ENCODE data around the gene ZNF148. TPM values are rescaled to one million over a fixed set of nuclear protein-coding genes. Genes with fewer than 3 reads are reported as not detected.

Gene ZNF148
- total RNA-seq, 2 donors from 2014 or later, result 27.1 to 35.1 TPM

DNA sequence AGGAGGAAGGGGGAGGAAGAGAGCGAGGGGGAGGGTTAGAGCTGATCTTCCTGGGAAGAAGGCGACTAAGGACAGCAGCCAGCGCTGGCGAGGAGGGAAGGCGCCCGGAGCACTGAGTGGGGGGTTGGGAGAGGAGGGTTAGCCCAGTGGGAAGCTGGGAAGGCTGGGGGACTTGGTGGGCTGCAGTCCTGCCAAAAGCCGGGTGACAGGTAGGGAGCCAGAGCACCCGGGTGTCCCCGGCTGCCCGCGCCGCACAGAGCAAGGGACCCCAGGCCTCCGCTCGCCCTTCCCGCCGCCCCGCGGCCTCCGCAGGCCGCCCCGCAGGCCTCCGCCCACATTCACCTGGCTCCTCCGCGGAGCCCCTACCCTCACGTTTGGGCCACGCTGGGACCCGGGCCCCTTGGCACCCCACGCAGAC, 163.0 kb downstream of the ZNF148 start:
- Histone ChIP-seq H3K4me1 (ENCODE audit: control insufficient read depth in 1 of 2, low read depth in 2 of 2) (peaks cover 10 to 16% of the 10 kb centered on the region in 2 donors), H3K27ac (no peak overlapping the region)

DNA sequence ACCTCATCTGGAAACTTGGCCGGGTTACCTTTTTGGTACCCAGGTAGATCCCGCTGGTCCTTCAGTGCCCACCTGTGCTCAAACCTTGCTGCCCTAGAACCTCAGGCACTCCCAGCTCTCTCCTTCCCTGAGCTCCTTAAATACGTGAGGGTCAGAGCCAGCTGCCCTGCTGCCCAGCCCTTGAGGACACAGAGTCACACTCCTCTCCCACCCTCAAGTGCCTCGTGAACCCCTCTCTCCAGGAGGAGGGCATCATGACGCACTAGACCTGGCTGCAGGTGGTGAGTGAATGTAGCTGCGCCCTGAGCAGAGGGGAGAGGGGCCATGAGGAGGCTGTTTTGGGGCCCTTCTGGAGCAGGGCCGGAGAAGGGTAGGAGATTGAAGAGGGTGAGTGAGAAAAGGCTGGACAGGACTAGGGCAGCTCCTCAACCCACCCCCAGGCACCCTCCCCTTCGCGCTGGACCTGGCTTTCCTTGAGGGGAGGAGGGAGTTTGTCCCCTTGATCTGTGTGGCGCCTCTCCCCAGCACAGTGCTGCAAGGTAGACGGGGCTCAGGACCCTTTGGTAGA, 163.5 kb downstream of the ZNF148 start:
- H3K36me3 ChIP-seq, result no peaks in the 10 kb centered on the region
- TF ChIP-seq, protein P1, sequence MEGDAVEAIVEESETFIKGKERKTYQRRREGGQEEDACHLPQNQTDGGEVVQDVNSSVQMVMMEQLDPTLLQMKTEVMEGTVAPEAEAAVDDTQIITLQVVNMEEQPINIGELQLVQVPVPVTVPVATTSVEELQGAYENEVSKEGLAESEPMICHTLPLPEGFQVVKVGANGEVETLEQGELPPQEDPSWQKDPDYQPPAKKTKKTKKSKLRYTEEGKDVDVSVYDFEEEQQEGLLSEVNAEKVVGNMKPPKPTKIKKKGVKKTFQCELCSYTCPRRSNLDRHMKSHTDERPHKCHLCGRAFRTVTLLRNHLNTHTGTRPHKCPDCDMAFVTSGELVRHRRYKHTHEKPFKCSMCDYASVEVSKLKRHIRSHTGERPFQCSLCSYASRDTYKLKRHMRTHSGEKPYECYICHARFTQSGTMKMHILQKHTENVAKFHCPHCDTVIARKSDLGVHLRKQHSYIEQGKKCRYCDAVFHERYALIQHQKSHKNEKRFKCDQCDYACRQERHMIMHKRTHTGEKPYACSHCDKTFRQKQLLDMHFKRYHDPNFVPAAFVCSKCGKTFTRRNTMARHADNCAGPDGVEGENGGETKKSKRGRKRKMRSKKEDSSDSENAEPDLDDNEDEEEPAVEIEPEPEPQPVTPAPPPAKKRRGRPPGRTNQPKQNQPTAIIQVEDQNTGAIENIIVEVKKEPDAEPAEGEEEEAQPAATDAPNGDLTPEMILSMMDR (IDR thresholded peaks at IDR 0.05), result no peak
- H3K27me3 ChIP-seq (replicated peaks; ENCODE audit: insufficient read depth), result peaks cover 8% of the 10 kb centered on the region
- no peak overlapping the region for H3K27ac ChIP-seq
- no peak for DNase-seq (ENCODE audit: low spot score)
- peaks cover 10 to 16% of the 10 kb centered on the region in 2 donors for H3K4me1 ChIP-seq (ENCODE audit: control insufficient read depth in 1 of 2, low read depth in 2 of 2)
- H3K4me3 ChIP-seq, result peak overlapping the region; percentile 70
- H3K9me3 ChIP-seq, result no peaks in the 10 kb centered on the region
- no peak for ATAC-seq (ENCODE audit: insufficient number of reproducible peaks, low FRiP score, low read depth)

More for the DNA sequence above, 163.0 kb downstream of the ZNF148 start:
- ATAC-seq (ENCODE audit: insufficient number of reproducible peaks, low FRiP score, low read depth), result no peak
- no peaks in the 10 kb centered on the region for H3K9me3 ChIP-seq
- DNase-seq (ENCODE audit: low spot score), result no peak
- H3K36me3 ChIP-seq, result no peaks in the 10 kb centered on the region
- peak overlapping the region; percentile 70 for H3K4me3 ChIP-seq
- peaks cover 8% of the 10 kb centered on the region for H3K27me3 ChIP-seq (replicated peaks; ENCODE audit: insufficient read depth)
- TF ChIP-seq, protein P1 (IDR thresholded peaks at IDR 0.05), result no peak

DNA sequence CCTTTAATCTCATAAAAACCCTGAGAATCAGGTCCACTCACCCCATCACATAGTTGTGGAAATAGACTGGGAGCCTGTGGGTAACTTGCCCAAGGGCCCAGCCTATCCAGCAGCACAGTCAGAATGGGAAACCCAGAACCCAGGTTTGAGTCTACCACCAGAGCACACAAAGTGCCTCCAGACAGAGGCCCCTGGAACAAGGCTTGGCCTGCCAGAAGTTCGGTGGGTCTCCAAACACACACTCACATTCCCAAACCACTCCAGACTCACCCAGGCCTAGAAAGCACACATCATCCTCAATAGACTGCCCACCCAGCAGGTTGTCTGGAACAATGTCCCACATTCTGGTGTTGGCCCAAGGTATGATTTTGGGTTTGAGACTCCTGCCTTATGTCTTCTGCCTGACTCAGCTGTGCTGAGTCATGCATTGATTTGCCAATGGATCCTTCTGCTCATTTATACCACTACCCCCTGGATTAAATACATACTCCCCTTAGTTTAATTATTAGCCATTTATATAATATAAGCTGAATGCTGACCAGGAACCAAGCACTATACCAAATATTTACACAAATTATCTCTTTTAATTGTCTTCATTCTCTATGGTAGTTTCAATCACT, 167.1 kb downstream of the ZNF148 start:
- no peaks in the 10 kb centered on the region for H3K9me3 ChIP-seq
- peaks cover 9 to 15% of the 10 kb centered on the region in 2 donors for H3K4me1 ChIP-seq (ENCODE audit: control insufficient read depth in 1 of 2, low read depth in 2 of 2)
- no peaks in the 10 kb centered on the region for H3K36me3 ChIP-seq
- TF ChIP-seq, protein P1 (IDR thresholded peaks at IDR 0.05), result no peak
- ATAC-seq (ENCODE audit: insufficient number of reproducible peaks, low FRiP score, low read depth), result no peak
- H3K27ac ChIP-seq, result no peak overlapping the region
- no peak overlapping the region for H3K4me3 ChIP-seq
- no peak for DNase-seq (ENCODE audit: low spot score)
- peaks cover 8% of the 10 kb centered on the region for H3K27me3 ChIP-seq (replicated peaks; ENCODE audit: insufficient read depth)

DNA sequence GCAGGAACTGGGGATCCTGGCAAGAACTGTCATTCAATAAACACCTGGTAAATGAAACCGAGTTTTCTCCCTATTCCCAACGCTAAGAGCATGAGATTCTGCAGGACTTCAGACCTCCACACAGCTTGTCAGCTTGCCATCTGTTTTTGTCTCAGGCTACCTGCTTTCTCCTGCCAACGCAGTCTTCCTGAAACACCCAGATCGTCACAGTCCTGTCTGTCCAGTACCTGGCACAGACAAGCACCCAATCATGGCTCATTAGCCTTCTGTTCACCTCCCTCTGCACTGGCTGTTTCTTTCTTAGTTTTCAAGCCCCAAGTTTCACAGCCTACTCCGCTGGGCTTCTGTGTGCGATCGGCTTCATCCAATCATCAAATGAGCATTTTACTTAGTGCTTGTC, 167.6 kb downstream of the ZNF148 start:
- DNase-seq (ENCODE audit: low spot score) (no peak), ATAC-seq (ENCODE audit: insufficient number of reproducible peaks, low FRiP score, low read depth) (no peak)
- no peak overlapping the region for H3K27ac ChIP-seq
- H3K27me3 ChIP-seq (replicated peaks; ENCODE audit: insufficient read depth), result peaks cover 8% of the 10 kb centered on the region
- no peaks in the 10 kb centered on the region for H3K9me3 ChIP-seq
- no peak overlapping the region for H3K4me3 ChIP-seq
- peaks cover 3 to 10% of the 10 kb centered on the region in 2 donors for H3K4me1 ChIP-seq (ENCODE audit: control insufficient read depth in 1 of 2, low read depth in 2 of 2)
- H3K36me3 ChIP-seq, result no peaks in the 10 kb centered on the region
- TF ChIP-seq, protein P1 (IDR thresholded peaks at IDR 0.05), result no peak

DNA sequence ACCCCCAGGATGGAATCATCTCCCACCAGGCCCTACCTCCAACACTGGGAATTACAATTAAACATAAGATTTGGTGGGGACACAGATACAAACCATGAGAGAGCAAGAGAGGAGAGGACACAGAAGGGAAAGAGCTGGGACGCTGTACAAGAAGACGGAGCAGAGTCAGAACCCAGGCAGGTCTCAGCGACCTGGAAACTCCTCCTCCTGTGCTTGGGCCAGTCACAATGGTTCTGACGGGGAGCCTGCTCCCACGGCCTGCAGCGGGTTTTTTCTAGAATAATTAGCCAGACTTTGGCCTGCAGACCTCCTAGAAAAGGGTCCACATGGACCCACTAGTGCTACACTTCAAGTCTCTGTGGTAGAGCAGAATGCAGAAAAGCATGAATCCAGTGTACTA, 168.2 kb downstream of the ZNF148 start:
- no peak overlapping the region for H3K27ac ChIP-seq
- H3K4me3 ChIP-seq, result no peak overlapping the region
- no peaks in the 10 kb centered on the region for H3K9me3 ChIP-seq
- TF ChIP-seq, protein P1 (IDR thresholded peaks at IDR 0.05), result no peak
- DNase-seq (ENCODE audit: low spot score) (no peak), ATAC-seq (ENCODE audit: insufficient number of reproducible peaks, low FRiP score, low read depth) (no peak)
- no peaks in the 10 kb centered on the region for H3K36me3 ChIP-seq
- H3K27me3 ChIP-seq (replicated peaks; ENCODE audit: insufficient read depth), result peaks cover 3% of the 10 kb centered on the region
- H3K4me1 ChIP-seq (ENCODE audit: control insufficient read depth in 1 of 2, low read depth in 2 of 2), result peaks cover 0 to 4% of the 10 kb centered on the region in 2 donors

Data from thoracic aorta (tissue), 2 donors.